ENCODE data around the gene ERAP2.

Gene ERAP2

DNA sequence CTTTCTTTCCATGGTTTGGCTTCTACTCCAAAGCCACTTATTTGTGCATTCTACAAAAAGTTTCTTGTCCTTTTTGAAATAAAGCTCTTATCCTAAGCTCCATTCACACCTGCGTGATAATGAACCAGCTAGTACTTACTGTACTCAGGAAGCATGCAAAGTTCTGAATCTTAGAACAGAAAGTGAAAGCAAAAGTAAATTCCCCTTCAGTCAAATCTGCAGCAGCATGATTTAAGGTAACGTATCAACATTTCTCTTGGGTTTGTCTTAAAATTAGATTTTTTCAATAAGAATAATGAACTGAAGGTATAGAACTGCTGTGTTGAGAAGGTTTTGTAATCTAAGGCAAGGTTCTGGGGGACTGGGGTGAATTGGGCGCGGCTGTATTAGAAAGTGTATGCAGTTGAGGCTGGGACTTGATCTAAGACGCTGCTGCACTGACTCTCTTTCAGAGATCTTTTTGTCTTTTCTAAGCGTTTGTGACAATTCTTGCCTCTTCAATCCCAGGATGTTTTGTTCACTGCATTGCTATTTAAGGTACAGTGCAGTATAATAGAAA, at the start of gene ERAP2:
Gene ERAP2 (plus strand): TSS at position 209 of the 559 bp plus-strand sequence. CDS start 3,186 bp downstream, outside the sequence.
- DNase-seq (ENCODE audit: low read depth) = peak; percentile 71
- TF ChIP-seq, protein P1, sequence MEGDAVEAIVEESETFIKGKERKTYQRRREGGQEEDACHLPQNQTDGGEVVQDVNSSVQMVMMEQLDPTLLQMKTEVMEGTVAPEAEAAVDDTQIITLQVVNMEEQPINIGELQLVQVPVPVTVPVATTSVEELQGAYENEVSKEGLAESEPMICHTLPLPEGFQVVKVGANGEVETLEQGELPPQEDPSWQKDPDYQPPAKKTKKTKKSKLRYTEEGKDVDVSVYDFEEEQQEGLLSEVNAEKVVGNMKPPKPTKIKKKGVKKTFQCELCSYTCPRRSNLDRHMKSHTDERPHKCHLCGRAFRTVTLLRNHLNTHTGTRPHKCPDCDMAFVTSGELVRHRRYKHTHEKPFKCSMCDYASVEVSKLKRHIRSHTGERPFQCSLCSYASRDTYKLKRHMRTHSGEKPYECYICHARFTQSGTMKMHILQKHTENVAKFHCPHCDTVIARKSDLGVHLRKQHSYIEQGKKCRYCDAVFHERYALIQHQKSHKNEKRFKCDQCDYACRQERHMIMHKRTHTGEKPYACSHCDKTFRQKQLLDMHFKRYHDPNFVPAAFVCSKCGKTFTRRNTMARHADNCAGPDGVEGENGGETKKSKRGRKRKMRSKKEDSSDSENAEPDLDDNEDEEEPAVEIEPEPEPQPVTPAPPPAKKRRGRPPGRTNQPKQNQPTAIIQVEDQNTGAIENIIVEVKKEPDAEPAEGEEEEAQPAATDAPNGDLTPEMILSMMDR (conservative IDR thresholded peaks at IDR 0.05; ENCODE audit: low read depth, low read length) = no peak
- H3K4me3 ChIP-seq (ENCODE audit: low read depth, low read length) = peak within 1 kb of the TSS; percentile 62

DNA sequence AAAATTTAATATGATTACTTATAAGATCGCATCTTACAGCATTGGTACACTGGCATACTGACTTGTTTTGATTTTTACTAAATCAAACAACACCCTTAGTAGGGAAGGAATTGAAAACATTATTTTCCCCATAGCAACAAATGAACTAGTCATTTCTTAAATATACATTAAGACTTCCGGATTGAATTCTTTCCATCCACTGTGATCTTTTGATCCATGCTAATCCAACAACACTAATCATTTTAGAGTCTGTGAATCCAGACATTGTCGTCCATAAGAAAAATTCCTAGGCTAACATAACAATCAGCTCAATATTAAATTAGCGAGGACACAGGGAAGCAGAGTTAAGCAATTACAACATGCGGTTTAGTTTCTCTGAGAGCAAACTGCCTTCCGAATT, 47.0 kb upstream of the ERAP2 start:
- TF ChIP-seq, protein P1 (conservative IDR thresholded peaks at IDR 0.05; ENCODE audit: low read depth, low read length) = no peak
- DNase-seq (ENCODE audit: low read depth) = no peak
- H3K4me3 ChIP-seq (ENCODE audit: low read depth, low read length) = no peak overlapping the region

DNA sequence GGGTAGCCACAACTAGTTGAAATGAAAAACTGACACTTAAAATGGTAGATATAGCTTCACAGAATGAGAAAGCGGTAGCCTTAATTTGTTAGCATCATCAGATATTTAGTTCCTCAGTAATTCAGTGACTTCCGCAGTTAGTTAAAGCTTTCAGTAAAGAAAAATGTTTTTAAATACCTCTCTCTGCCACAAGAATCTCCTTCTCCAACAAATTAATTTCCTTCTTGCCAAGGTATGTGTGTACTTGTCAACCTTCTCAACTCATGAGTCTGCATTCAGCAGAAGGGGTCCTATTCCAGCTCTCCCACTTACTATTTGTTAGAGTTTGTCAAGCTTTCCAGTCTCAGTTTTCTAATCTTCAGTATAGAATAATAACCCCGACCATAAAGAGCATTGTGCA, 42.3 kb upstream of the ERAP2 start:
- TF ChIP-seq, protein P1 (conservative IDR thresholded peaks at IDR 0.05; ENCODE audit: low read depth, low read length) = no peak

DNA sequence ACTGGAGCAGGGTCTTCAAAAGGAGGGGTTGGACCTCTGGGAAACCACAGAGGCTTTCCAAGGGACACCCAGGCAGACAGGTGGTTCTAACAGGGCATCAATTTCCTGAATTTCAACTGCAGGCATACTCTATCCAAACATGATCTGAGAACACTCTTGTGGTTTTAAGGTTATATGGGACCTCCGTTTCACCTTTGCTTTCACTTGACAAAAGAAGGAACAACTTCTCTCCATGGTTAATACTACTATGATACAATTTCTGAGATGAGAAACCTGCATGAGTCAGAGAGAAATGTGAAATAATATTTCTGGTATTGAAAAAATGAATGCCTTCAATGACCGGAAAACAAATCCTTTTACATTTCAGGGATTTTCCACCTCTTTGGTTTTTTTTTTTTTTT, 40.5 kb upstream of the ERAP2 start:
- no peak for DNase-seq (ENCODE audit: low read depth)
- TF ChIP-seq, protein P1 (conservative IDR thresholded peaks at IDR 0.05; ENCODE audit: low read depth, low read length) = no peak
- H3K4me3 ChIP-seq (ENCODE audit: low read depth, low read length) = no peak overlapping the region

More for the DNA sequence above, 42.3 kb upstream of the ERAP2 start:
- no peak overlapping the region for H3K4me3 ChIP-seq (ENCODE audit: low read depth, low read length)
- no peak for DNase-seq (ENCODE audit: low read depth)

- TF ChIP-seq, protein P1 (conservative IDR thresholded peaks at IDR 0.05; ENCODE audit: low read depth, low read length) = no peak
- no peak for DNase-seq (ENCODE audit: low read depth)
- no peak overlapping the region for H3K4me3 ChIP-seq (ENCODE audit: low read depth, low read length)
Observed at GRCh38 chr5:96836817-96837216, 39.5 kb upstream of the ERAP2 start.

DNA sequence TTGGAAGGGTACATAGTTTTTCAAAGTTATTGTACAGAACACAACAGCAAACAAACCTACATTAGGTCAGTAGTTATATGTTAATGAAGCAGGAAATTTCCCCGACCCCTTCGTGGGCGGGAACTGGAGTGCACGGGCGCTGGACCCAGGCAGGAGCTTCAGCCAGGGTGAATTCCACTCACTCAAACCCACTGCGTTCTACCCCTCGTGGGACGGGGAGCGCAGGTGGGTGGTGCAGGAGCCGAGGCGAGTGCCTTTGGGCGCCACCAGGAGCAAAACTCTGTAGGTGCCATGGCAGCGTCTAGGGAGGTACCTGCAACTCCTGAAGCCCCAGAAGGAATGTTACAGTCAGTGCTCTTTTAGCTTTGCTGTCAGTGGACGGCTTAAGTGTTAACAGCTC, 39.0 kb upstream of the ERAP2 start:
- DNase-seq (ENCODE audit: low read depth) = no peak
- TF ChIP-seq, protein P1 (conservative IDR thresholded peaks at IDR 0.05; ENCODE audit: low read depth, low read length) = no peak

More for the DNA sequence above, 39.0 kb upstream of the ERAP2 start:
- H3K4me3 ChIP-seq (ENCODE audit: low read depth, low read length) = no peak overlapping the region

Data from choroid plexus epithelial cell (primary cell).